ENCODE data around the gene LMOD3.

DNA sequence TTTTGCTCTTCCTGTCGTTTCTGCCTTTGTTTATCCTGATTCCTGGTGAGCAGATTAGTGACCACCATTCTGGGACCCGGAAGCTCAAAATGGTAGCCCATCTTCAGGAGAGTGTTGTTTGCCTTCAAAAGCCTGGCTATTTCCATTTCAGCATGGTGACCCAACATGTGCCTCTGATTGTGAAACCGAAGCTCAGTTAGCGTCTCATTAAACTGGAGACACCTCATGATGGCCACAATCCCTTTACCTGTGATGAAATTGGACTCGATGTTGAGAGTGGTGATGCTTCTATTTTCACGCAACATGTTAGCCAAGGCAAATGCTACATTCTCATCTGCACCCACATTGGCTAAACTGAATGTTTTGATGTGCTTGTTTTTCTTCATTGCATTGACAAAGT, 3.3 kb downstream of the LMOD3 start:
- TF ChIP-seq EZH2 (IDR thresholded peaks at IDR 0.05) (no peak), POLR2AphosphoS5 (IDR thresholded peaks at IDR 0.05; ENCODE audit: borderline replicate concordance, low read depth, low read length) (no peak)

Data from SK-N-MC (cell line).